Measurements from ENCODE around the gene TMEM169. TPM values are rescaled to one million over a fixed set of nuclear protein-coding genes. Genes with fewer than 3 reads are reported as not detected.

The TMEM169 gene
- total RNA-seq, 1 experiment from 2014 or later, result 0.74 TPM

GRCh38 chr2:216069028-216069427, 12.7 kb upstream of the TMEM169 start:
- BruUV-seq (replicated peaks), result no TSS peak
- DNase-seq (ENCODE audit: low read depth, low spot score) (no peak), ATAC-seq (no peak)
- Histone ChIP-seq H3K9me3 (ENCODE audit: control insufficient read depth, insufficient read depth, low read depth, low read length) (no peaks in the 10 kb centered on the region), H3K4me3 (ENCODE audit: low read depth in 2 of 2, low read length in 2 of 2) (no peak overlapping the region), H3K4me1 (ENCODE audit: control insufficient read depth, insufficient read depth, low read length) (no peaks in the 10 kb centered on the region), H3K27me3 (ENCODE audit: control insufficient read depth, insufficient read depth, low read length) (no peaks in the 10 kb centered on the region), H3K36me3 (ENCODE audit: control insufficient read depth, insufficient read depth, low read length) (no peaks in the 10 kb centered on the region; the same call in 1 of the 2 replicates), H3K27ac (ENCODE audit: low read length) (no peak overlapping the region)
- in situ Hi-C loops (cut with HindIII; ENCODE audit: low pct_unique_long_range_greater_than_20kb, low sequenced_read_pairs), result no loop called here
- intact Hi-C loops (cut with micrococcal nuclease; ENCODE audit: unreplicated experiment), result no loop called here
- CTCF ChIA-PET, result no interaction called here
- TF ChIP-seq, protein P1, sequence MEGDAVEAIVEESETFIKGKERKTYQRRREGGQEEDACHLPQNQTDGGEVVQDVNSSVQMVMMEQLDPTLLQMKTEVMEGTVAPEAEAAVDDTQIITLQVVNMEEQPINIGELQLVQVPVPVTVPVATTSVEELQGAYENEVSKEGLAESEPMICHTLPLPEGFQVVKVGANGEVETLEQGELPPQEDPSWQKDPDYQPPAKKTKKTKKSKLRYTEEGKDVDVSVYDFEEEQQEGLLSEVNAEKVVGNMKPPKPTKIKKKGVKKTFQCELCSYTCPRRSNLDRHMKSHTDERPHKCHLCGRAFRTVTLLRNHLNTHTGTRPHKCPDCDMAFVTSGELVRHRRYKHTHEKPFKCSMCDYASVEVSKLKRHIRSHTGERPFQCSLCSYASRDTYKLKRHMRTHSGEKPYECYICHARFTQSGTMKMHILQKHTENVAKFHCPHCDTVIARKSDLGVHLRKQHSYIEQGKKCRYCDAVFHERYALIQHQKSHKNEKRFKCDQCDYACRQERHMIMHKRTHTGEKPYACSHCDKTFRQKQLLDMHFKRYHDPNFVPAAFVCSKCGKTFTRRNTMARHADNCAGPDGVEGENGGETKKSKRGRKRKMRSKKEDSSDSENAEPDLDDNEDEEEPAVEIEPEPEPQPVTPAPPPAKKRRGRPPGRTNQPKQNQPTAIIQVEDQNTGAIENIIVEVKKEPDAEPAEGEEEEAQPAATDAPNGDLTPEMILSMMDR (IDR thresholded peaks at IDR 0.05), result no peak
- no peak for TF ChIP-seq SIN3A (IDR thresholded peaks at IDR 0.05; ENCODE audit: borderline replicate concordance, insufficient read depth, low read depth, low read length)
- TF ChIP-seq POLR2AphosphoS5 (IDR thresholded peaks at IDR 0.05; ENCODE audit: low read depth, low read length), result no peak
- TF ChIP-seq, protein P2, sequence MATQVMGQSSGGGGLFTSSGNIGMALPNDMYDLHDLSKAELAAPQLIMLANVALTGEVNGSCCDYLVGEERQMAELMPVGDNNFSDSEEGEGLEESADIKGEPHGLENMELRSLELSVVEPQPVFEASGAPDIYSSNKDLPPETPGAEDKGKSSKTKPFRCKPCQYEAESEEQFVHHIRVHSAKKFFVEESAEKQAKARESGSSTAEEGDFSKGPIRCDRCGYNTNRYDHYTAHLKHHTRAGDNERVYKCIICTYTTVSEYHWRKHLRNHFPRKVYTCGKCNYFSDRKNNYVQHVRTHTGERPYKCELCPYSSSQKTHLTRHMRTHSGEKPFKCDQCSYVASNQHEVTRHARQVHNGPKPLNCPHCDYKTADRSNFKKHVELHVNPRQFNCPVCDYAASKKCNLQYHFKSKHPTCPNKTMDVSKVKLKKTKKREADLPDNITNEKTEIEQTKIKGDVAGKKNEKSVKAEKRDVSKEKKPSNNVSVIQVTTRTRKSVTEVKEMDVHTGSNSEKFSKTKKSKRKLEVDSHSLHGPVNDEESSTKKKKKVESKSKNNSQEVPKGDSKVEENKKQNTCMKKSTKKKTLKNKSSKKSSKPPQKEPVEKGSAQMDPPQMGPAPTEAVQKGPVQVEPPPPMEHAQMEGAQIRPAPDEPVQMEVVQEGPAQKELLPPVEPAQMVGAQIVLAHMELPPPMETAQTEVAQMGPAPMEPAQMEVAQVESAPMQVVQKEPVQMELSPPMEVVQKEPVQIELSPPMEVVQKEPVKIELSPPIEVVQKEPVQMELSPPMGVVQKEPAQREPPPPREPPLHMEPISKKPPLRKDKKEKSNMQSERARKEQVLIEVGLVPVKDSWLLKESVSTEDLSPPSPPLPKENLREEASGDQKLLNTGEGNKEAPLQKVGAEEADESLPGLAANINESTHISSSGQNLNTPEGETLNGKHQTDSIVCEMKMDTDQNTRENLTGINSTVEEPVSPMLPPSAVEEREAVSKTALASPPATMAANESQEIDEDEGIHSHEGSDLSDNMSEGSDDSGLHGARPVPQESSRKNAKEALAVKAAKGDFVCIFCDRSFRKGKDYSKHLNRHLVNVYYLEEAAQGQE (IDR thresholded peaks at IDR 0.05; ENCODE audit: insufficient read depth in 1 of 2, low read depth in 2 of 2, low read length in 1 of 2), result no peak
- no peak for TF ChIP-seq TCF7L2 (IDR thresholded peaks at IDR 0.05; ENCODE audit: low read depth, low read length)
- POLR2A ChIA-PET, result no interaction called here

DNA sequence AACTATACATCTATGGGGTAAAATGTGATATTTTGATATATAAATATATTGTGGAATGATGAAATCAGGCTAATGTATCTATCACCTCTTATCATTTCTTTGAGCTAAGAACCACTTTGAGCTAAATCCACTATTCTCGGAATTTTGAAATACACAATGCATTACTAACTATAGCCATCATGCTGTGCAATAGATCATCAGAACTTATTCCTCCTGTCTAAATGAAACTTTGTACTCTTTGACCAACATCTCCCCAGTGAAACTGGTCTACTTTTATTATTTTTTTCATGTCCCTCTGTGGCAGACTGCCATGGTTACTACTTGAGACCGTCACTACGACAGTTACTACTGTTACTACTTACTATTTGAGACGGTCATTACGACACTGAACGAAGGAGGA, 11.5 kb upstream of the TMEM169 start:
- CTCF ChIA-PET, result interaction anchor here (0.6 kb wide), 1 partner anchor 21 kb away, joined by 9 read pairs; no protein-coding TSS in a partner anchor
- Histone ChIP-seq H3K36me3 (ENCODE audit: control insufficient read depth, insufficient read depth, low read length) (no peaks in the 10 kb centered on the region), H3K27me3 (ENCODE audit: control insufficient read depth, insufficient read depth, low read length) (no peaks in the 10 kb centered on the region), H3K27ac (ENCODE audit: low read length) (no peak overlapping the region), H3K4me1 (ENCODE audit: control insufficient read depth, insufficient read depth, low read length) (no peaks in the 10 kb centered on the region), H3K4me3 (ENCODE audit: low read depth in 2 of 2, low read length in 2 of 2) (no peak overlapping the region), H3K9me3 (ENCODE audit: control insufficient read depth, insufficient read depth, low read depth, low read length) (no peaks in the 10 kb centered on the region)
- DNase-seq (ENCODE audit: low read depth, low spot score) (no peak), ATAC-seq (no peak)
- TF ChIP-seq, protein P2 (IDR thresholded peaks at IDR 0.05; ENCODE audit: insufficient read depth in 1 of 2, low read depth in 2 of 2, low read length in 1 of 2), result no peak
- TF ChIP-seq, protein P1 (IDR thresholded peaks at IDR 0.05), result no peak
- TF ChIP-seq POLR2AphosphoS5 (IDR thresholded peaks at IDR 0.05; ENCODE audit: low read depth, low read length) (no peak), TCF7L2 (IDR thresholded peaks at IDR 0.05; ENCODE audit: low read depth, low read length) (no peak), SIN3A (IDR thresholded peaks at IDR 0.05; ENCODE audit: borderline replicate concordance, insufficient read depth, low read depth, low read length) (no peak)
- in situ Hi-C loops (cut with HindIII; ENCODE audit: low pct_unique_long_range_greater_than_20kb, low sequenced_read_pairs) (no loop called here), intact Hi-C loops (cut with micrococcal nuclease; ENCODE audit: unreplicated experiment) (no loop called here)
- BruUV-seq (replicated peaks), result no TSS peak
- POLR2A ChIA-PET, result no interaction called here

All from Panc1 (cell line).